Osteocyte (in vitro differentiated cells): ENCODE results near the gene ZIC5. TPM values are rescaled to one million over a fixed set of nuclear protein-coding genes. Genes with fewer than 3 reads are reported as not detected.

Experiments used
- DNase-seq: peaks from one replicate; pipeline ENCODE4 v3.0.0; 2021; ENCODE audit warnings: mixed read lengths; ENCODE audit not compliant: unreplicated experiment; ENCODE audit errors: extremely low spot score
- H3K27ac Mint-ChIP-seq: one replicate; pipeline ENCODE4 v1.8.0; 2021; ENCODE audit warnings: mild to moderate bottlenecking, mixed read lengths; ENCODE audit not compliant: unreplicated experiment
- H3K27me3 Mint-ChIP-seq: one replicate; pipeline ENCODE4 v1.8.0; 2021; ENCODE audit warnings: mixed read lengths; ENCODE audit not compliant: unreplicated experiment
- H3K36me3 Mint-ChIP-seq: one replicate; pipeline ENCODE4 v1.8.0; 2021; ENCODE audit warnings: mixed read lengths; ENCODE audit not compliant: unreplicated experiment
- H3K4me1 Mint-ChIP-seq: one replicate; pipeline ENCODE4 v1.8.0; 2021; ENCODE audit warnings: mixed read lengths; ENCODE audit not compliant: unreplicated experiment
- H3K4me3 Mint-ChIP-seq: one replicate; pipeline ENCODE4 v1.8.0; 2021; ENCODE audit warnings: mild to moderate bottlenecking, moderate library complexity, mixed read lengths; ENCODE audit not compliant: unreplicated experiment
- H3K9me3 Mint-ChIP-seq: one replicate; pipeline ENCODE4 v1.8.0; 2021; ENCODE audit warnings: mixed read lengths; ENCODE audit not compliant: unreplicated experiment
- total RNA-seq: library from RNA; stranded (reverse); gene quantifications from 2 replicates; pipeline ENCODE4 v1.2.1, GENCODE V29; 2021
- TF ChIP-seq, protein P1 (sequence below): fragments of 200-600 bp; sonication (generic); IDR thresholded peaks from 2 replicates; pipeline ENCODE4 v1.5.0; 2021; ENCODE audit warnings: antibody characterized with exemption, mild to moderate bottlenecking, moderate library complexity

The ZIC5 gene
- total RNA-seq, 1 donor from 2014 or later: 8.8 TPM

DNA sequence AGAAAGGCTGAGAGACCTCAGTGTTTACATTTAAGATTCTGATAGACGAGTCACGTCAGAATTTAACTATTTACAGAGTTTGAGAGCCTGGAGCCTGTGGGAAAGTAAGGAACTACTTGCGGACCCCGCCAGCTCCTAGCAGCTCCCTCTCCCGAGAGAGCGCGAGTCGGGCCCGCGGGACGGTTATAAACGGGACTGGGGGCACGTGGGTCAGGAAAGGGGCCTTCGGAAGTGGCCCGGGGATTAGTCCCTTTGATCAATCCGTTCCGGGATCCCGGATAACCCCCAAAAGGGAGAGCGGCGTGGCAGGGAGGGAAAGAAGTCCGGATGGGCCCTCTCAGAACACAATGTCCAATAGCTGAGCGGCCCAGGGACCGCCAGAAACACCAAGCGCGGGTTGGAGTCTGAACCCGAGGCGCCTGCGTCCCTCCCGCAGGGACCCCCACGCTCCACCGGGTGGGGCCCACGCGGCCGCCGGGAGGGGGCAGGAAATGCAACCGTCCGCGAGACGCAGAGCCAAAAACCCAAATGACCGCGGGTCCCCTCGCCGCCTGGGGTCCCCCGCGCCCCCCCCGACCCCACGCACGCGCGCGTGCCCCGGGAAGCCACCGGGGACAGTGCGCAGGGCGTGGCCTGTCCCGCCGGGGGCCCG lies 3.6 kb downstream of the ZIC5 start:
- DNase-seq: no peak
- Mint-ChIP-seq H3K4me3 (peak overlapping the region; percentile 78), H3K27ac (peak overlapping the region; percentile 89), H3K4me1 (peaks cover 29% of the 10 kb centered on the region), H3K9me3 (no peaks in the 10 kb centered on the region), H3K27me3 (peaks cover 5% of the 10 kb centered on the region), H3K36me3 (peaks cover 22% of the 10 kb centered on the region)
- TF ChIP-seq, protein P1, sequence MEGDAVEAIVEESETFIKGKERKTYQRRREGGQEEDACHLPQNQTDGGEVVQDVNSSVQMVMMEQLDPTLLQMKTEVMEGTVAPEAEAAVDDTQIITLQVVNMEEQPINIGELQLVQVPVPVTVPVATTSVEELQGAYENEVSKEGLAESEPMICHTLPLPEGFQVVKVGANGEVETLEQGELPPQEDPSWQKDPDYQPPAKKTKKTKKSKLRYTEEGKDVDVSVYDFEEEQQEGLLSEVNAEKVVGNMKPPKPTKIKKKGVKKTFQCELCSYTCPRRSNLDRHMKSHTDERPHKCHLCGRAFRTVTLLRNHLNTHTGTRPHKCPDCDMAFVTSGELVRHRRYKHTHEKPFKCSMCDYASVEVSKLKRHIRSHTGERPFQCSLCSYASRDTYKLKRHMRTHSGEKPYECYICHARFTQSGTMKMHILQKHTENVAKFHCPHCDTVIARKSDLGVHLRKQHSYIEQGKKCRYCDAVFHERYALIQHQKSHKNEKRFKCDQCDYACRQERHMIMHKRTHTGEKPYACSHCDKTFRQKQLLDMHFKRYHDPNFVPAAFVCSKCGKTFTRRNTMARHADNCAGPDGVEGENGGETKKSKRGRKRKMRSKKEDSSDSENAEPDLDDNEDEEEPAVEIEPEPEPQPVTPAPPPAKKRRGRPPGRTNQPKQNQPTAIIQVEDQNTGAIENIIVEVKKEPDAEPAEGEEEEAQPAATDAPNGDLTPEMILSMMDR: no peak

- Mint-ChIP-seq H3K4me3 (peak overlapping the region; percentile 78), H3K4me1 (peaks cover 28% of the 10 kb centered on the region), H3K27ac (peak overlapping the region; percentile 89), H3K9me3 (no peaks in the 10 kb centered on the region), H3K27me3 (peaks cover 4% of the 10 kb centered on the region), H3K36me3 (peaks cover 25% of the 10 kb centered on the region)
- TF ChIP-seq, protein P1: no peak
- DNase-seq: no peak
Observed at GRCh38 chr13:99967498-99967868, 4.1 kb downstream of the ZIC5 start.

GRCh38 chr13:99966064-99966805 lies 5.3 kb downstream of the ZIC5 start:
- Mint-ChIP-seq H3K9me3 (no peaks in the 10 kb centered on the region), H3K36me3 (peaks cover 26% of the 10 kb centered on the region), H3K4me3 (peak overlapping the region; percentile 56), H3K4me1 (peaks cover 23% of the 10 kb centered on the region), H3K27ac (peak overlapping the region; percentile 89), H3K27me3 (no peaks in the 10 kb centered on the region)
- TF ChIP-seq, protein P1: no peak
- no peak for DNase-seq

- Mint-ChIP-seq H3K4me3 (no peak overlapping the region), H3K27ac (peak overlapping the region; percentile 89), H3K27me3 (no peaks in the 10 kb centered on the region), H3K4me1 (peaks cover 29% of the 10 kb centered on the region), H3K36me3 (peaks cover 26% of the 10 kb centered on the region), H3K9me3 (no peaks in the 10 kb centered on the region)
- DNase-seq: no peak
- TF ChIP-seq, protein P1: no peak
Observed at GRCh38 chr13:99965329-99966000, 6.1 kb downstream of the ZIC5 start.

DNA sequence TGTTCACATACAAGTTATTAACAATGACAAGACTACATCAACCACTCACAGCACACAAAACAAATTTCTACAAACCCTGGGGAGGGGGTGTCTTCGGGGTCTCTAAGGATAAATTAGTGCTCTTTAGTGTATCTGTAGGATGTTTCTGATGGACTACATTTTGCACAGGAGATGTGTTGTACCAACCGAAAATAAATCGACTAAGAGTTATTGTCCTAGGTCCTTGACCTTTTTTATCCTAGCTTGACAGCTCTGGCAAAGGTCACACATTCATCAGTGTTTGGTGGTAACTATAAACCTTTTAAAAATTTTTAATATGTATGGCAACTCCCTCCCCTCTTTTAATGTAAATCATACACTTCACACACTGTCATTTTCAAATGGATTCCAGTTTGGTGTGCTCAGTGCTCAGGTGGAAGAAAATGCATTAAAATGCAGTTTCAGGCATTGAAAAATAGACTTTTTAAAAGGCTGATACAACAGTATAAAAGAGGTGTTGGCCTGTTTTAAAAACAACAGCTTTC lies 7.7 kb downstream of the ZIC5 start:
- peaks cover 3% of the 10 kb centered on the region for H3K27me3 Mint-ChIP-seq
- H3K9me3 Mint-ChIP-seq: no peaks in the 10 kb centered on the region
- H3K27ac Mint-ChIP-seq: no peak overlapping the region
- peaks cover 39% of the 10 kb centered on the region for H3K4me1 Mint-ChIP-seq
- H3K36me3 Mint-ChIP-seq: peaks cover 20% of the 10 kb centered on the region
- no peak for DNase-seq
- H3K4me3 Mint-ChIP-seq: no peak overlapping the region
- TF ChIP-seq, protein P1: no peak
